K562 (cell line): ENCODE measurements around the gene RIN3. TPM values are rescaled to one million over a fixed set of nuclear protein-coding genes. Genes with fewer than 3 reads are reported as not detected.

Experiments
- ATAC-seq: fragments of 200-7000 bp; cut with Tn5 transposase; 3 replicates; pipeline ENCODE4 v1.9.1; 2020; ENCODE audit warnings: moderate library complexity
- BruUV-seq: library from RNA; stranded (reverse); fragments of 400-500 nt; replicated peaks from 2 replicates; lab custom pipeline; 2021; lab: Mats Ljungman, UMichigan
- CTCF ChIA-PET: fragments of 300-600 bp; formaldehyde crosslinking; extraction: SDS; loops from one replicate; lab custom pipeline; 2021; ENCODE audit warnings: low intra/inter-chr PET ratio; lab: Yijun Ruan, JAX
- POLR2A ChIA-PET: fragments of 300-600, 350-650 bp; sonication (Branson Sonifier 250); formaldehyde crosslinking; extraction: SDS; loops from one replicate; lab custom pipeline; 2021; ENCODE audit warnings: antibody characterized with exemption, inconsistent platforms; lab: Yijun Ruan, JAX
- DNase-seq, 4 experiments: peaks; one replicate each; pipeline versions ENCODE4 v3.0.0 to v3.0.0-alpha.2; 2011 to 2018; ENCODE audit warnings: low spot score in 3 of 4, mixed read lengths in 3 of 4; ENCODE audit errors: extremely low read depth in 1 of 4
- FAIRE-seq: peaks from 2 replicates; lab custom pipeline; 2011; peaks lifted over from hg19 to GRCh38; lab: Jason Lieb, UNC
- H2AFZ ChIP-seq: 2 replicates; pipeline ENCODE4 v1.6.0; 2011; ENCODE audit warnings: low read depth, low read length, control low read depth, inconsistent platforms
- H3K27ac ChIP-seq: fragments of 200-600 bp; 3 replicates; pipeline ENCODE4 v1.8.0; 2011; ENCODE audit warnings: low read depth, mild to moderate bottlenecking, control low read depth, inconsistent platforms, low read length, moderate library complexity, mixed read lengths; ENCODE audit errors: extremely low read depth
- H3K27me3 ChIP-seq, 2 experiments: fragments of 300-600 bp in 1 of 2; 2 replicates in 1 of 2; 3 replicates in 1 of 2; pipeline versions ENCODE4 v1.6.0 to v1.8.0; 2011; ENCODE audit warnings: inconsistent platforms in 2 of 2, low read length in 2 of 2, mild to moderate bottlenecking in 1 of 2, mixed read lengths in 1 of 2, moderate library complexity in 1 of 2; ENCODE audit not compliant: control insufficient read depth in 2 of 2, insufficient read depth in 2 of 2
- H3K36me3 ChIP-seq: fragments of 300-600 bp; 3 replicates; pipeline ENCODE4 v1.8.0; 2011; ENCODE audit warnings: mild to moderate bottlenecking, low read length, inconsistent platforms; ENCODE audit not compliant: control insufficient read depth, insufficient read depth
- H3K4me1 ChIP-seq, 2 experiments: fragments of 200-600 bp in 1 of 2; replicated peaks in 1 of 2; 2 replicates in 1 of 2; 3 replicates in 1 of 2; pipeline versions ENCODE4 v1.5.1 to v1.8.0; 2011; ENCODE audit warnings: inconsistent platforms in 2 of 2, low read length in 2 of 2, mild to moderate bottlenecking in 1 of 2, mixed read lengths in 1 of 2, moderate library complexity in 1 of 2; ENCODE audit not compliant: control insufficient read depth in 2 of 2, insufficient read depth in 2 of 2
- H3K4me2 ChIP-seq: 2 replicates; pipeline ENCODE4 v1.6.1; 2011; ENCODE audit warnings: low read length, control low read depth, inconsistent platforms, mixed read lengths; ENCODE audit not compliant: insufficient read depth
- H3K4me3 ChIP-seq: fragments of 200-600 bp; sonication (generic), shearing (Covaris generic); 2 replicates; pipeline ENCODE4 v1.5.1; 2016; ENCODE audit warnings: control low read depth, inconsistent platforms
- H3K79me2 ChIP-seq: fragments of 200-600 bp; 3 replicates; pipeline ENCODE4 v1.8.0; 2011; ENCODE audit warnings: low read length, inconsistent platforms; ENCODE audit not compliant: control insufficient read depth, insufficient read depth
- H3K9ac ChIP-seq, 2 experiments: 2 replicates each; pipeline versions ENCODE4 v1.6.0 to v1.6.1; 2011; ENCODE audit warnings: low read depth in 2 of 2, low read length in 2 of 2, control low read depth in 1 of 2, inconsistent platforms in 1 of 2, mild to moderate bottlenecking in 1 of 2, mixed read lengths in 1 of 2; ENCODE audit not compliant: insufficient read depth in 1 of 2
- H3K9me1 ChIP-seq: one replicate; pipeline ENCODE4 v1.6.0; 2011; ENCODE audit warnings: inconsistent platforms, mild to moderate bottlenecking, low read length, moderate library complexity; ENCODE audit not compliant: control insufficient read depth, insufficient read depth
- H3K9me3 ChIP-seq: replicated peaks from 2 replicates; pipeline ENCODE4 v1.5.1; 2011; ENCODE audit warnings: low read depth, low read length, inconsistent platforms; ENCODE audit not compliant: control insufficient read depth, insufficient read depth
- H4K20me1 ChIP-seq: replicated peaks from 2 replicates; pipeline ENCODE4 v1.6.1; 2011; ENCODE audit warnings: low read length, inconsistent platforms, mixed read lengths; ENCODE audit not compliant: control insufficient read depth, insufficient read depth
- ATF4 ChIP-seq: fragments of 450-650 bp; formaldehyde crosslinking; IDR thresholded peaks from 2 replicates; pipeline ENCODE4 v1.4.0; 2022; ENCODE audit warnings: mild to moderate bottlenecking, moderate library complexity
- BCL6 ChIP-seq: fragments of 250-450 bp; sonication (Bioruptor Pico); IDR thresholded peaks from 2 replicates; pipeline ENCODE4 v1.4.0; 2020
- CBX8 ChIP-seq: fragments of 200-600 bp; sonication (generic); IDR thresholded peaks from 2 replicates; pipeline ENCODE4 v1.6.1; 2012; ENCODE audit warnings: borderline replicate concordance, mixed run types, low read depth, mild to moderate bottlenecking, moderate library complexity, mixed read lengths, low read length, control low read depth, inconsistent platforms; ENCODE audit not compliant: poor library complexity, severe bottlenecking; ENCODE audit errors: extremely low read depth
- DIDO1 ChIP-seq: fragments of 450-650 bp; IDR thresholded peaks from 2 replicates; pipeline ENCODE4 v1.6.1; 2016; ENCODE audit warnings: low read depth, missing biosample characterization, missing genetic modification characterization
- HSF4 ChIP-seq: fragments of 250-450 bp; sonication (Bioruptor Pico); IDR thresholded peaks from 2 replicates; pipeline ENCODE4 v2.1.2; 2022; ENCODE audit warnings: mild to moderate bottlenecking, moderate library complexity, borderline replicate concordance
- KDM2B ChIP-seq: fragments of 250-450 bp; sonication (Bioruptor Pico); IDR thresholded peaks from 2 replicates; pipeline ENCODE4 v1.8.0; 2021; ENCODE audit warnings: mild to moderate bottlenecking, moderate library complexity
- NCOA4 ChIP-seq: fragments of 450-650 bp; IDR thresholded peaks from 2 replicates; pipeline ENCODE4 v1.6.1; 2018; ENCODE audit warnings: mild to moderate bottlenecking; ENCODE audit not compliant: partially characterized antibody
- NFATC3 ChIP-seq: fragments of 450-650 bp; IDR thresholded peaks from 2 replicates; pipeline ENCODE4 v1.6.1; 2017; ENCODE audit warnings: mild to moderate bottlenecking
- NR2C2 ChIP-seq, 2 experiments: fragments of 200-800 bp in 1 of 2; sonication (Bioruptor generic) in 1 of 2; sonication (generic) in 1 of 2; formaldehyde crosslinking in 1 of 2; IDR thresholded peaks; 2 replicates each; pipeline versions ENCODE4 v1.6.1 to v1.8.0; 2016 to 2022; ENCODE audit warnings: mild to moderate bottlenecking in 1 of 2, missing compliant biosample characterization in 1 of 2, missing genetic modification characterization in 1 of 2, missing genetic modification reagents in 1 of 2
- NR2F6 ChIP-seq: fragments of 450-650 bp; formaldehyde crosslinking; IDR thresholded peaks from 2 replicates; pipeline ENCODE4 v1.4.0; 2020; ENCODE audit warnings: mild to moderate bottlenecking
- SRF ChIP-seq, 2 experiments: fragments of 250-450, 450-650 bp in 1 of 2; sonication (Bioruptor Pico) in 1 of 2; sonication (generic) in 1 of 2; formaldehyde crosslinking; IDR thresholded peaks; 2 replicates each; pipeline versions ENCODE4 v1.5.0 to v1.5.1; 2020 to 2022; ENCODE audit warnings: mild to moderate bottlenecking in 1 of 2, missing genetic modification reagents in 1 of 2
- ZNF584 ChIP-seq: fragments of 200-800 bp; sonication (Bioruptor generic); IDR thresholded peaks from 2 replicates; pipeline ENCODE4 v1.6.1; 2016; ENCODE audit warnings: low read depth, mild to moderate bottlenecking, missing genetic modification characterization, missing compliant biosample characterization
- ZSCAN32 ChIP-seq: fragments of 450-650 bp; formaldehyde crosslinking; IDR thresholded peaks from 2 replicates; pipeline ENCODE4 v1.4.0; 2020; ENCODE audit warnings: mild to moderate bottlenecking, moderate library complexity
- WGBS: fragments of 100-300 bp; shearing (Covaris generic); methylation state at CpG from one replicate; pipeline ENCODE4 v1.1.6; 2016; ENCODE audit warnings: low coverage, mixed read lengths; ENCODE audit not compliant: insufficient coverage; ENCODE audit errors: missing lambda C conversion rate; 5-methylcytosine and 5-hydroxymethylcytosine counted together
- in situ Hi-C: fragments of 300-500 bp; cut with MboI; formaldehyde crosslinking; loops from 4 replicates; pipeline ENCODE4 v1.15.0; 2018; ENCODE audit warnings: inconsistent platforms, mixed read lengths
- intact Hi-C: fragments of 100-400 bp; cut with micrococcal nuclease; formaldehyde crosslinking; loops from 2 replicates; pipeline ENCODE4 v1.14.2; 2022
- polyA plus RNA-seq, 8 experiments: library from polyadenylated mRNA; depleted of rRNA in 4 of 8; stranded (reverse) in 5 of 8; unstranded in 3 of 8; fragments of >200 nt; fragmentation: Nextera tagmentation in 2 of 8; fragmentation: Illumina TruSeq in 1 of 8; extraction: Ambion mirVana in 2 of 8; extraction: Trizol in 1 of 8; gene quantifications; 2 replicates each; pipeline versions ENCODE4 v1.2.1 to v1.2.3, GENCODE V29; 2011 to 2014; ENCODE audit warnings: inconsistent platforms in 1 of 8, missing spikeins in 1 of 8
- total RNA-seq, 7 experiments: library from RNA; depleted of rRNA in 6 of 7; stranded (reverse); fragments of >200 nt in 6 of 7; fragmentation: Illumina TruSeq in 2 of 7; extraction: Trizol in 2 of 7; gene quantifications; 2 replicates each; pipeline versions ENCODE4 v1.2.1 to v1.2.3, GENCODE V29; 2011 to 2021; ENCODE audit warnings: low replicate concordance in 1 of 7

Gene RIN3
- total and polyA plus RNA-seq, 9 of the 15 experiments (the other 6 are each of a cell fraction or from before 2014, with no cell fraction given) = 0.01 to 0.49 (median 0.08) TPM; not detected in 5

- Histone ChIP-seq H3K4me3 (no peak overlapping the region), H2AFZ (no peak overlapping the region), H3K9me3 (no peaks in the 10 kb centered on the region), H3K27ac (no peak overlapping the region), H3K4me1 (no peaks in the 10 kb centered on the region), H3K79me2 (no peaks in the 10 kb centered on the region), H3K27me3 (no peaks in the 10 kb centered on the region; a peak in 1 of 5 replicates), H3K9me1 (no peaks in the 10 kb centered on the region), H3K4me2 (no peak overlapping the region), H4K20me1 (no peaks in the 10 kb centered on the region), H3K36me3 (no peaks in the 10 kb centered on the region), H3K9ac (no peak overlapping the region)
- TF ChIP-seq NR2C2 (CRISPR knock-in tag; IDR thresholded peaks at IDR 0.05) = no peak
- peak; percentile 28; the same call in 1 of the 2 replicates for TF ChIP-seq NR2C2 (tag; IDR thresholded peaks at IDR 0.05)
- TF ChIP-seq NR2F6 (CRISPR knock-in tag) = no peak
- peak in 1 of 2 experiments; percentile 56; a peak in 1 of 4 replicates for TF ChIP-seq SRF (CRISPR knock-in tag; IDR thresholded peaks at IDR 0.05)
- no TSS peak for BruUV-seq
- intact Hi-C loops = no loop called here
- in situ Hi-C loops = no loop called here
- WGBS = 2% methylated on average over 14 of the region's 14 CpGs
- ChIA-PET CTCF (no interaction called here), POLR2A (no interaction called here)
- ATAC-seq = no peak
- FAIRE-seq = no peak
- no peak for DNase-seq
These were observed 38.0 kb upstream of the RIN3 start for GRCh38 chr14:92475451-92476187.

DNA sequence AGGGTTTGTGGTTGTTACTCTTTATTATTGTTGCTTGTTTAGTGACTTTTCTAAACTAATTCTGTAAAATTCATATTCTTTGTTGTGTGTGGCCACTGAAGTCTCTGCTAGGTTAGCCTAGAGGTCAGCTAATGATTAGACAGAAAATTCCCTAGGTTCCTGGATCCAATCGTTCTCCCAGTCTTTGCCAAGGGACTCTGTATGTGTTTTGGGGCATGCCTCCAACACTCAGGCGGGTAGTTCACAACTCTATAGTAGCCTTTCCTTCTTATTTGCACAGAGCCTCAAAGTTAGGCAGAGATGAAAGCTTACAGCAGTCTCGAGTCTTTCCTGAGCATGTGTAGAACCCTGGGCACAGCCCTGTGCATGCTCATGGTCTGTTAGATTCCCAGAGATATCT, 32.7 kb upstream of the RIN3 start:
- intact Hi-C loops = no loop called here
- no TSS peak for BruUV-seq
- POLR2A ChIA-PET = no interaction called here
- TF ChIP-seq NFATC3 (no peak), ZNF584 (no peak), BCL6 (no peak), NCOA4 (no peak), KDM2B (no peak), HSF4 (CRISPR knock-in tag) (no peak), CBX8 (no peak), DIDO1 (tag) (no peak), ZSCAN32 (no peak), ATF4 (CRISPR knock-in tag) (no peak)

More for the DNA sequence above, 32.7 kb upstream of the RIN3 start:
- WGBS = 0% methylated on average over 2 of the region's 3 CpGs
- Histone ChIP-seq H3K9me1 (no peaks in the 10 kb centered on the region), H2AFZ (no peak overlapping the region), H3K4me1 (no peaks in the 10 kb centered on the region), H3K27me3 (no peaks in the 10 kb centered on the region; a peak in 1 of 5 replicates), H4K20me1 (no peaks in the 10 kb centered on the region), H3K27ac (no peak overlapping the region), H3K79me2 (no peaks in the 10 kb centered on the region), H3K4me2 (no peak overlapping the region), H3K36me3 (no peaks in the 10 kb centered on the region), H3K4me3 (no peak overlapping the region), H3K9me3 (no peaks in the 10 kb centered on the region), H3K9ac (no peak overlapping the region)
- in situ Hi-C loops = no loop called here
- CTCF ChIA-PET = no interaction called here
- DNase-seq = no peak
- ATAC-seq = no peak
- FAIRE-seq = no peak
